SU-DHL-6 (cell line): ENCODE measurements around the gene NEU4.

ENCODE experiments used
- CTCF ChIP-seq: fragments of 200-600 bp; sonication (generic); IDR thresholded peaks from one replicate; pipeline ENCODE4 v1.5.1; 2017; ENCODE audit warnings: antibody characterized with exemption, mild to moderate bottlenecking, low read length, moderate library complexity; ENCODE audit not compliant: insufficient read depth, poor library complexity, severe bottlenecking
- EZH2phosphoT487 ChIP-seq: fragments of 200-600 bp; sonication (generic), shearing (Covaris generic); conservative IDR thresholded peaks from 2 replicates; pipeline ENCODE4 v1.6.1; 2018; ENCODE audit warnings: mild to moderate bottlenecking, antibody characterized with exemption, low read length, moderate library complexity, mixed read lengths

GRCh38 chr2:241836292-241836691 lies 27.3 kb downstream of the NEU4 start:
- TF ChIP-seq CTCF (no peak), EZH2phosphoT487 (no peak)
